GM12878 (cell line): ENCODE measurements around the gene MAML3. TPM values are rescaled to one million over a fixed set of nuclear protein-coding genes. Genes with fewer than 3 reads are reported as not detected.

Experiments used
- ATAC-seq: fragments of 200-7000 bp; cut with Tn5 transposase; 3 replicates; pipeline ENCODE4 v1.9.1; 2020; ENCODE audit warnings: mild to moderate bottlenecking, moderate library complexity
- BruUV-seq: library from RNA; stranded (reverse); fragments of 400-500 nt; replicated peaks from 2 replicates; lab custom pipeline; 2021; lab: Mats Ljungman, UMichigan
- CTCF ChIA-PET: fragments of 300-600 bp; sonication (Branson Sonifier 250); formaldehyde crosslinking; extraction: SDS; loops from one replicate; lab custom pipeline; 2021; ENCODE audit warnings: inconsistent platforms; lab: Yijun Ruan, JAX
- POLR2A ChIA-PET: fragments of 350-600 bp; formaldehyde crosslinking; extraction: SDS; loops from one replicate; lab custom pipeline; 2021; ENCODE audit warnings: inconsistent platforms; lab: Charles Lee
- RAD21 ChIA-PET: fragments of 300-600 bp; sonication (Branson Sonifier 250); formaldehyde crosslinking; loops from one replicate; lab custom pipeline; 2023; ENCODE audit warnings: antibody characterized with exemption; ENCODE audit not compliant: unreplicated experiment; lab: Charles Lee
- SMC1A ChIA-PET: fragments of 300-600 bp; sonication (Branson Sonifier 250); formaldehyde crosslinking; loops from one replicate; lab custom pipeline; 2023; ENCODE audit not compliant: unreplicated experiment, uncharacterized antibody; lab: Charles Lee
- DNase-seq: peaks from one replicate; pipeline ENCODE4 v3.0.0-alpha.2; 2011; ENCODE audit warnings: low read depth, low spot score
- FAIRE-seq: peaks from 3 replicates; lab custom pipeline; 2011; peaks lifted over from hg19 to GRCh38; lab: Jason Lieb, UNC
- H2AFZ ChIP-seq: 2 replicates; pipeline ENCODE4 v1.6.0; 2011; ENCODE audit warnings: low read depth, low read length, control low read depth; ENCODE audit not compliant: control insufficient read depth
- H3K27ac ChIP-seq: 2 replicates; pipeline ENCODE4 v1.5.1; 2011; ENCODE audit warnings: control low read depth; ENCODE audit not compliant: control insufficient read depth, insufficient read depth
- H3K27me3 ChIP-seq, 2 experiments: replicated peaks in 1 of 2; 2 replicates each; pipeline versions ENCODE4 v1.6.0 to v1.6.1; 2011; ENCODE audit warnings: low read length in 1 of 2; ENCODE audit not compliant: control insufficient read depth in 2 of 2, insufficient read depth in 2 of 2
- H3K36me3 ChIP-seq, 2 experiments: 2 replicates each; pipeline ENCODE4 v1.5.1; 2011; ENCODE audit warnings: low read length in 1 of 2; ENCODE audit not compliant: control insufficient read depth in 2 of 2, insufficient read depth in 2 of 2
- H3K4me1 ChIP-seq: 2 replicates; pipeline ENCODE4 v1.6.1; 2011; ENCODE audit warnings: mild to moderate bottlenecking, low read length, moderate library complexity, mixed read lengths; ENCODE audit not compliant: control insufficient read depth, insufficient read depth
- H3K4me2 ChIP-seq: 2 replicates; pipeline ENCODE4 v1.6.0; 2011; ENCODE audit warnings: control low read depth; ENCODE audit not compliant: control insufficient read depth, insufficient read depth
- H3K4me3 ChIP-seq: fragments of 200-600 bp; sonication (generic); 2 replicates; pipeline ENCODE4 v1.5.1; 2016
- H3K79me2 ChIP-seq: 2 replicates; pipeline ENCODE4 v1.6.0; 2011; ENCODE audit warnings: low read length; ENCODE audit not compliant: control insufficient read depth, insufficient read depth
- H3K9ac ChIP-seq: 2 replicates; pipeline ENCODE4 v1.8.0; 2011; ENCODE audit warnings: low read length, control low read depth, mixed read lengths; ENCODE audit not compliant: control insufficient read depth, insufficient read depth
- H3K9me3 ChIP-seq: replicated peaks from 3 replicates; pipeline ENCODE4 v1.5.1; 2011; ENCODE audit warnings: mild to moderate bottlenecking, low read length; ENCODE audit not compliant: control insufficient read depth, insufficient read depth
- H4K20me1 ChIP-seq: 2 replicates; pipeline ENCODE4 v1.6.0; 2011; ENCODE audit not compliant: control insufficient read depth, insufficient read depth
- CBX3 ChIP-seq: fragments of 200-600 bp; sonication (generic); IDR thresholded peaks from 2 replicates; pipeline ENCODE4 v1.6.1; 2016; ENCODE audit warnings: low read depth, borderline replicate concordance
- NFIC ChIP-seq: IDR thresholded peaks from 2 replicates; pipeline ENCODE4 v1.6.1; 2012; ENCODE audit warnings: low read depth, mild to moderate bottlenecking, inconsistent platforms, low read length, moderate library complexity
- RB1 ChIP-seq: fragments of 450-650 bp; formaldehyde crosslinking; IDR thresholded peaks from 2 replicates; pipeline ENCODE4 v1.6.1; 2017; ENCODE audit warnings: mild to moderate bottlenecking, borderline replicate concordance
- RFX5 ChIP-seq: IDR thresholded peaks from 2 replicates; pipeline ENCODE4 v1.6.1; 2011; ENCODE audit warnings: low read depth, low read length, improper control_type of control experiment
- SMAD5 ChIP-seq: IDR thresholded peaks from 2 replicates; pipeline ENCODE4 v1.6.1; 2016; ENCODE audit warnings: antibody characterized with exemption, low read depth
- SUPT20H ChIP-seq: IDR thresholded peaks from 2 replicates; pipeline ENCODE4 v1.6.1; 2011; ENCODE audit warnings: low read depth, mild to moderate bottlenecking, low read length, moderate library complexity, borderline replicate concordance; ENCODE audit not compliant: control insufficient read depth
- TCF3 ChIP-seq: IDR thresholded peaks from 2 replicates; pipeline ENCODE4 v1.6.1; 2012; ENCODE audit warnings: low read depth, mild to moderate bottlenecking, low read length, borderline replicate concordance; ENCODE audit not compliant: insufficient read depth
- WGBS: methylation state at CpG from one replicate; pipeline ENCODE4 v1.1.6; 2016; ENCODE audit warnings: low lambda C conversion rate; ENCODE audit not compliant: insufficient replicate concordance, insufficient coverage; ENCODE audit errors: missing lambda C conversion rate; 5-methylcytosine and 5-hydroxymethylcytosine counted together
- in situ Hi-C: fragments of 300-500 bp; cut with MboI; formaldehyde crosslinking; loops from 9 replicates; pipeline ENCODE4 v1.14.3; 2018; ENCODE audit warnings: mixed read lengths
- intact Hi-C: fragments of 100-400 bp; cut with micrococcal nuclease; formaldehyde crosslinking; loops from one replicate; pipeline ENCODE4 v1.14.2; 2022; ENCODE audit not compliant: unreplicated experiment
- polyA plus RNA-seq, 11 experiments: library from polyadenylated mRNA; depleted of rRNA in 4 of 11; unstranded in 6 of 11; stranded (reverse) in 5 of 11; fragments of >200 nt; fragmentation: Nextera tagmentation in 4 of 11; fragmentation: Illumina TruSeq in 1 of 11; extraction: Ambion mirVana in 4 of 11; extraction: Trizol in 1 of 11; gene quantifications; 1 replicate in 1 of 11; 2 replicates in 10 of 11; pipeline versions ENCODE4 v1.2.1 to v1.2.3, GENCODE V29; 2011 to 2016; ENCODE audit warnings: inconsistent platforms in 2 of 11, missing spikeins in 2 of 11, low read depth in 1 of 11
- total RNA-seq, 4 experiments: library from RNA; depleted of rRNA in 3 of 4; stranded (reverse); fragments of >200 nt in 3 of 4; fragmentation: Illumina TruSeq in 1 of 4; extraction: Trizol in 1 of 4; gene quantifications; 2 replicates each; pipeline versions ENCODE4 v1.2.1 to v1.2.3, GENCODE V29; 2013 to 2021
- TF ChIP-seq, protein P1 (sequence below): fragments of 450-650 bp; IDR thresholded peaks from 2 replicates; pipeline ENCODE4 v1.6.1; 2016; ENCODE audit warnings: mild to moderate bottlenecking
- TF ChIP-seq, protein P2 (sequence below): fragments of 450-650 bp; IDR thresholded peaks from 2 replicates; pipeline ENCODE4 v1.6.1; 2017; ENCODE audit warnings: antibody characterized with exemption, mild to moderate bottlenecking, moderate library complexity

MAML3 gene
- total and polyA plus RNA-seq, 10 of the 15 experiments (the other 5 are each of a cell fraction or from before 2014, with no cell fraction given) = under 0.01 to 0.53 (median 0.06) TPM; not detected in 2

DNA sequence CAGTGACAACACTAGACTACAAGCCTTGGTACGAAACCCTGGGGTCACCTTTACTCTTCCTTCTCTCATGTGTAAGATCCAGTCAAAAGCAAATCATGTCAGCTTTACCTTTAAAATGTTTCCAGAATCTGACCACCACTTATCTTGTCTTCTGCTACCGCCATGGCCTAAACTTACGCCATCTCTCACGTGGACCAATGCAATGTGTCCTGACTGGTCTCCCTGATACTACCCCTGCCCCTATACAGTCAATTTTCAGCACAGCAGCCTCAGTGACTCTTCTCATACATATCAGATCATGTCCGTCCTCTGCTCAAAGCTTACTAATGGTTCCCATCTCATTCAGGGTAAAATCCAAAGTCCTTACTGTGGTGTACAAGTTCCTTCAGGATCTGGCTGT, 15.0 kb upstream of the MAML3 start:
- no peak overlapping the region for H3K27ac ChIP-seq
- TF ChIP-seq, protein P1, sequence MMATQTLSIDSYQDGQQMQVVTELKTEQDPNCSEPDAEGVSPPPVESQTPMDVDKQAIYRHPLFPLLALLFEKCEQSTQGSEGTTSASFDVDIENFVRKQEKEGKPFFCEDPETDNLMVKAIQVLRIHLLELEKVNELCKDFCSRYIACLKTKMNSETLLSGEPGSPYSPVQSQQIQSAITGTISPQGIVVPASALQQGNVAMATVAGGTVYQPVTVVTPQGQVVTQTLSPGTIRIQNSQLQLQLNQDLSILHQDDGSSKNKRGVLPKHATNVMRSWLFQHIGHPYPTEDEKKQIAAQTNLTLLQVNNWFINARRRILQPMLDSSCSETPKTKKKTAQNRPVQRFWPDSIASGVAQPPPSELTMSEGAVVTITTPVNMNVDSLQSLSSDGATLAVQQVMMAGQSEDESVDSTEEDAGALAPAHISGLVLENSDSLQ = no peak
- TF ChIP-seq NFIC (no peak), RFX5 (no peak), CBX3 (no peak), SUPT20H (no peak), RB1 (no peak), SMAD5 (no peak), TCF3 (no peak)
- TF ChIP-seq, protein P2, sequence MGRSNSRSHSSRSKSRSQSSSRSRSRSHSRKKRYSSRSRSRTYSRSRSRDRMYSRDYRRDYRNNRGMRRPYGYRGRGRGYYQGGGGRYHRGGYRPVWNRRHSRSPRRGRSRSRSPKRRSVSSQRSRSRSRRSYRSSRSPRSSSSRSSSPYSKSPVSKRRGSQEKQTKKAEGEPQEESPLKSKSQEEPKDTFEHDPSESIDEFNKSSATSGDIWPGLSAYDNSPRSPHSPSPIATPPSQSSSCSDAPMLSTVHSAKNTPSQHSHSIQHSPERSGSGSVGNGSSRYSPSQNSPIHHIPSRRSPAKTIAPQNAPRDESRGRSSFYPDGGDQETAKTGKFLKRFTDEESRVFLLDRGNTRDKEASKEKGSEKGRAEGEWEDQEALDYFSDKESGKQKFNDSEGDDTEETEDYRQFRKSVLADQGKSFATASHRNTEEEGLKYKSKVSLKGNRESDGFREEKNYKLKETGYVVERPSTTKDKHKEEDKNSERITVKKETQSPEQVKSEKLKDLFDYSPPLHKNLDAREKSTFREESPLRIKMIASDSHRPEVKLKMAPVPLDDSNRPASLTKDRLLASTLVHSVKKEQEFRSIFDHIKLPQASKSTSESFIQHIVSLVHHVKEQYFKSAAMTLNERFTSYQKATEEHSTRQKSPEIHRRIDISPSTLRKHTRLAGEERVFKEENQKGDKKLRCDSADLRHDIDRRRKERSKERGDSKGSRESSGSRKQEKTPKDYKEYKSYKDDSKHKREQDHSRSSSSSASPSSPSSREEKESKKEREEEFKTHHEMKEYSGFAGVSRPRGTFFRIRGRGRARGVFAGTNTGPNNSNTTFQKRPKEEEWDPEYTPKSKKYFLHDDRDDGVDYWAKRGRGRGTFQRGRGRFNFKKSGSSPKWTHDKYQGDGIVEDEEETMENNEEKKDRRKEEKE = no peak
- TF ChIP-seq, all 136 proteins: peak for 0
- Histone ChIP-seq H3K4me1 (no peaks in the 10 kb centered on the region), H3K4me3 (no peak overlapping the region), H3K9ac (no peak overlapping the region), H3K4me2 (no peak overlapping the region), H3K27me3 (no peaks in the 10 kb centered on the region), H4K20me1 (no peaks in the 10 kb centered on the region), H3K9me3 (no peaks in the 10 kb centered on the region), H2AFZ (no peak overlapping the region), H3K36me3 (no peaks in the 10 kb centered on the region), H3K79me2 (no peaks in the 10 kb centered on the region)
- BruUV-seq = no TSS peak
- ChIA-PET SMC1A (no interaction called here), RAD21 (no interaction called here), POLR2A (no interaction called here), CTCF (no interaction called here)
- intact Hi-C loops = no loop called here
- DNase-seq (no peak), FAIRE-seq (no peak), ATAC-seq (no peak)
- in situ Hi-C loops = no loop called here
- 57% methylated on average over 5 of the region's 5 CpGs for WGBS
